Measurements from ENCODE around the gene ABCB1. TPM values are rescaled to one million over a fixed set of nuclear protein-coding genes. Genes with fewer than 3 reads are reported as not detected.
"Not testable (repeated sequence)": the region's sequence is repeated elsewhere in the genome, so short reads cannot be mapped to it uniquely, and the experiment has no call there.

Gene ABCB1
- polyA plus RNA-seq, 3 donors from 2014 or later, result 55.5 to 66.5 (median 56.0) TPM

DNA sequence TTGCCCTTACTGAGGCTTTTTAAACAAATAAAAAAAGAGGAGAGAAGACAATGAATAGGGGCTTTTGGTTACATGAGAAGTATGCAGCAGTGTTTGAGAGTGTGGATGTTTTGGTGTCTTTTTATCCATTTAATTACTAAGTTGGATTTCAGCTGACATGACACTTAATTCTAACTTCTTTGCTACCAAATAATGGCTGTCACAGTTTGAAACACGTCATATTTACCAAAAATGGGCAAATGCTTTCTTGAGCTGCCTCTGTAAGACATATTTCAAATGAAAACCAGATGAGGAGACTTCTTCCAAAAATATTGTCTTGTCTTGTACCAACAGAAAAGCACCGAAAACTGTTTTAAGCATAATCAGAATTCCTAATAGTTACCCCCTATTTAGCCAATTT is 129.2 kb downstream of the ABCB1 start:
- Mint-ChIP-seq H3K4me3 (no peak overlapping the region), H3K9me3 (peaks cover 0 to 4% (median 1%) of the 10 kb centered on the region in 6 donors), H3K4me1 (peaks cover 13 to 16% of the 10 kb centered on the region in 2 donors), H3K27me3 (ENCODE audit: low read depth in 3 of 3) (peaks cover 4 to 29% (median 6%) of the 10 kb centered on the region in 3 donors), H3K36me3 (no peaks in the 10 kb centered on the region), H3K27ac (no peak overlapping the region)
- DNase-seq, result no peak

DNA sequence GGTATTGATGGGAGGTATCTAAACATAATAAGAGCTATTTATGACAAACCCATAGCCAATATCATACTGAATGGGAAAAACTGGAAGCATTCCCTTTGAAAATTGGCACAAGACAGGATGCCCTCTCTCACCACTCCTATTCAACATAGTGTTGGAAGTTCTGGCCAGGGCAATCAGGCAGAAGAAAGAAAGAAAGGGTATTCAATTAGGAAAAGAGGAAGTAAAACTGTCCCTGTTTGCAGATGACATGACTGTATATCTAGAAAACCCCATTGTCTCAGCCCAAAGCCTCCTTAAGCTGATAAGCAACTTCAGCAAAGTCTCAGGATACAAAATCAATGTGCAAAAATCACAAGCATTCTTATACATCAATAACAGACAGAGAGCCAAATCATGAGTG is 131.5 kb downstream of the ABCB1 start:
- H3K27ac Mint-ChIP-seq, H3K9me3 Mint-ChIP-seq, H3K4me3 Mint-ChIP-seq, H3K4me1 Mint-ChIP-seq, H3K36me3 Mint-ChIP-seq, DNase-seq: not testable (repeated sequence)
- H3K27me3 Mint-ChIP-seq (ENCODE audit: low read depth in 3 of 3), result peaks cover 4 to 22% (median 4%) of the 10 kb centered on the region in 3 donors

DNA sequence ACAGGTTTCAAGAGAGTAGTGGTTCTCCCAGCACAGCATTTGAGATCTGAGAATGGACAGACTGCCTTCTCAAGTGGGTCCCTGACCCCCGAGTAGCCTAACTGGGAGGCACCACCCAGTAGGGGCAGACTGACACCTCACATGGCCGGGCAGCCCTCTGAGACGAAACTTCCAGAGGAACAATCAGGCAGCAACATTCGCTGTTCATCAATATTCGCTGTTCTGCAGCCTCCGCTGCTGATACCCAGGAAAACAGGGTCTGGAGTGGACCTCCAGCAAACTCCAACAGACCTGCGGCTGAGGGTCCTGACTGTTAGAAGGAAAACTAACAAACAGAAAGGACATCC is 135.2 kb downstream of the ABCB1 start:
- not testable (repeated sequence) for H3K36me3 Mint-ChIP-seq, H3K4me1 Mint-ChIP-seq, H3K9me3 Mint-ChIP-seq, H3K4me3 Mint-ChIP-seq, DNase-seq, H3K27ac Mint-ChIP-seq
- peaks cover 3 to 22% (median 4%) of the 10 kb centered on the region in 3 donors for H3K27me3 Mint-ChIP-seq (ENCODE audit: low read depth in 3 of 3)

DNA sequence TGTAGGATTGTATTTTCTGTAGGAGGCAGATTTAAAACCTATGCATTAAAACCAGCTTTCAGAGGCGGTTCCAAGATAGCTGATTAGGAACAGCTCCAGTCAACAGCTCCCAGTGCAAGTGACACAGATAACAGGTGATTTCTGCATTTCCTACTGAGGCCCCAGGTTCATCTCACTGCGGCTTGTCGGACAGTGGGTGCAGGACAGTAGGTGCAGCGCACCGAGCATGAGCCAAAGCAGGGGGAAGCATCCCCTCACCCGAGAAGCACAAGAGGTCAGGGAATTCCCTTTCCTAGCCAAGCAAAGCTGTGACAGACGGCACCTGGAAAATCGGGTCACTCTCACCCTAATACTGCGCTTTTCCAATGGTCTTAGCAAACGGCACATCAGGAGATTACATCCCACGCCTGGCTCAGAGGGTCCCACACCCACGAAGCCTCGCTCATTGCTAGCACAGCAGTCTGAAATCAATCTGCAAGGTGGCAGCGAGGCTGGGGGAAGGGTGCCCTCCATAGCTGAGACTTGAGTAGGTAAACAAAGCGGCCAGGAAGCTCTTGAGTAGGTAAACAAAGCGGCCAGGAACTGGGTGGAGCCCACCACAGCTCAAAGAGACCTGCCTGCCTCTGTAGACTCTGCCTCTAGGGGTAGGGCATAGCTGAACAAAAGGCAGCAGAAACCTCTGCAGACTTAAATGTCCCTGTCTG is 135.7 kb downstream of the ABCB1 start:
- not testable (repeated sequence) for H3K27ac Mint-ChIP-seq, H3K9me3 Mint-ChIP-seq, H3K4me1 Mint-ChIP-seq, H3K36me3 Mint-ChIP-seq, DNase-seq, H3K4me3 Mint-ChIP-seq
- H3K27me3 Mint-ChIP-seq (ENCODE audit: low read depth in 3 of 3), result peaks cover 3 to 22% (median 4%) of the 10 kb centered on the region in 3 donors

DNA sequence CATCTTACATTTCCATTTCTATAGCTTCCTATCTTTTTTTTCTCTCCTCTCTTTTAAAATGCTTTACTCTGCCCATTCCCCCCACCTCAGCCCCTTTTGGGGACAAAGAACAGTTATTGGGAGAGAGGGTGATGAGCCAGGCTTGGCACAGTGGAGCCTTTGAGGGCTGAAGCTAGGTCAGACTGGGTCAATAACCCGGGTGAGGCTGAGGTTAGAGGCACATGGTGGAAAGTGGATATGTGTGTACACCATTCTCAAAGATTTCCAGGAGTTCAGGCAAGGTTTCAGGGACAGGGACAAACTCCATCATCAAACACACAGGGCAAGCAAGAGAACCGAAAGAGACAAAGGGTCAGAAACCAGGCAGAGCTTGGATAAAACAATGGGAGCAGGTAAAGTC is 136.7 kb downstream of the ABCB1 start:
- no peak overlapping the region for H3K4me3 Mint-ChIP-seq
- no peak overlapping the region for H3K27ac Mint-ChIP-seq
- no peak for DNase-seq
- H3K9me3 Mint-ChIP-seq, result peaks cover 0 to 4% (median 0%) of the 10 kb centered on the region in 6 donors
- H3K36me3 Mint-ChIP-seq, result no peaks in the 10 kb centered on the region
- no peaks in the 10 kb centered on the region for H3K4me1 Mint-ChIP-seq
- peaks cover 3 to 18% (median 6%) of the 10 kb centered on the region in 3 donors for H3K27me3 Mint-ChIP-seq (ENCODE audit: low read depth in 3 of 3)

DNA sequence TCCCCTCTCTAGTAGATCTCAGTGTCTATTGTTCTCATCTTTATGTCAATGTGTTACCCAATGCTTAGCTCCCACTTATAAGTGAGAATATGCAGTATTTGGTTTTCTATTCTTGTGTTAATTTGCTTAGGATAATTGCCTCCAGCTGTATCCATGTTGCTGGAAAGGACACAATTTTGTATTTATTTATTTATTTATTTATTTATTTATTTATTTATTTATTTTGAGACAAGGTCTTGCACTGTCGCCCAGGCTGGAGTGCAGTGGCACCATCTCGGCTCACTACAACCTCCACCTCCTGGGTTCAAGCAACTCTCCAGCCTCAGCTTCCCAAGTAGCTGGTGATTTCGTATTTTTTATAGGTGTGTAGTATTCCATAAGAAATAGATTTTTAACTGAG is 140.2 kb downstream of the ABCB1 start:
- H3K9me3 Mint-ChIP-seq, H3K4me3 Mint-ChIP-seq, H3K36me3 Mint-ChIP-seq, H3K27ac Mint-ChIP-seq, H3K4me1 Mint-ChIP-seq, DNase-seq: not testable (repeated sequence)
- H3K27me3 Mint-ChIP-seq (ENCODE audit: low read depth in 3 of 3), result peaks cover 2 to 11% (median 3%) of the 10 kb centered on the region in 3 donors

DNA sequence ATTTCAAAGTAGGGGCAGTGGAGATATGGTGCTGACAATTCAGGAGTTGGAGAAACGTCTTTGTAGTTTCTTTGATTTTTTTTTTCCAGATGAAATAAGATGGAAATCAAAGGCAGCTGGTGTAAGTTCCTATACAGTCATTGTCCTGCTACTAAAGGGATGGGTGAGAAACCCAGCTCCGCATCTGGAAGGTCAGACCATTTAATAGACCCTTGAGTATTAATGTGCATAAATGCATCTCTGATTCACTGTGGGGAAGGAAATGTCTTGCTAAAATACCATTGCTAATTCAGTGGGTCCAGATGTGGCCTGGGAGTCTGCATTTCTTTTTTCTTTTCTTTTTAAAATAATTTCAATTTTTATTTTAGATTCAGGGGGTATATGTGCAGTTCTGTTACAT is 140.7 kb downstream of the ABCB1 start:
- DNase-seq, result no peak
- no peaks in the 10 kb centered on the region for H3K36me3 Mint-ChIP-seq
- no peak overlapping the region for H3K4me3 Mint-ChIP-seq
- H3K9me3 Mint-ChIP-seq, result peaks cover 0 to 2% (median 0%) of the 10 kb centered on the region in 6 donors
- no peak overlapping the region for H3K27ac Mint-ChIP-seq
- no peaks in the 10 kb centered on the region for H3K4me1 Mint-ChIP-seq
- H3K27me3 Mint-ChIP-seq (ENCODE audit: low read depth in 3 of 3), result peaks cover 2 to 11% (median 3%) of the 10 kb centered on the region in 3 donors

DNA sequence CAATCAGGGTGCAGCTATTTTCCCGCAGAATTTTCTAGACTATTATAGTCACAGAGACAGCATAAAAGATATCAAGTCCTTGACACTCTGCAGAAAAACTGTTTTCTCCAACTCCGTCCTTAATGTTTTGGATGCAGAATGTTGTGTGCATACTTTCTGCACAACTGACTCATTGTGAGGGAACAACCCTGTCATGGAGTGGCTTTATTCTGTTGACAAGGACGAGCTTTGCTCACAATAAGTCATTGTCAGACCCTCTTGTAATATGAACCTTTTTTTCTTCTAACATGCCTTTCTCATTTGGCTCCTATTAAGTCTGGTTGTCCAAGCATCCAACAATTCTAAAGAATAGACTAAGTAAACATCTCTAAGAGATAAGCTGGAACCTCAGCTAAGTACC is 142.5 kb downstream of the ABCB1 start:
- H3K27ac Mint-ChIP-seq, result no peak overlapping the region
- H3K27me3 Mint-ChIP-seq (ENCODE audit: low read depth in 3 of 3), result peaks cover 2 to 5% (median 3%) of the 10 kb centered on the region in 3 donors
- no peak overlapping the region for H3K4me3 Mint-ChIP-seq
- no peaks in the 10 kb centered on the region for H3K4me1 Mint-ChIP-seq
- no peak for DNase-seq
- no peaks in the 10 kb centered on the region for H3K36me3 Mint-ChIP-seq
- H3K9me3 Mint-ChIP-seq, result peaks cover 0 to 2% (median 0%) of the 10 kb centered on the region in 6 donors

DNA sequence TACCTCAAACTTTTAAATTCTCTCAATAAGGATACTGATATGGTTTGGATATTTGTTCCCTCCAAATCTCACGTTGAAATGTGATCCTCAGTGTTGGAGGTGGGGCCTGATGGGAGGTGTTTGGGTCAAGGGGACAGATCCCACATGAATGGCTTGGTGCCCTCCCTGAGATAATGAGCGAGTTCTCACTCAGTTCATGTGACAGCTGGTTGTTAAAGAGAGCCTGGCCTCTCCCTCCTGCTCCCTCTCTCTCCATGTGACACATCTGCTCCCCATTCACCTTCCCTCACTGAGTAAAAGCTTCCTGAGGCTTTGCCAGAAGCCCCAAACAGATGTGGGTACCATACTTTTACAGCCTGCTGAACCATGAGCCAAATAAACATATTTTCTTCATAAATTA is 144.4 kb downstream of the ABCB1 start:
- Mint-ChIP-seq H3K36me3 (no peaks in the 10 kb centered on the region), H3K27ac (no peak overlapping the region), H3K27me3 (ENCODE audit: low read depth in 3 of 3) (peaks cover 2 to 7% (median 6%) of the 10 kb centered on the region in 3 donors), H3K9me3 (peaks cover 0 to 2% (median 0%) of the 10 kb centered on the region in 6 donors), H3K4me1 (no peaks in the 10 kb centered on the region), H3K4me3 (no peak overlapping the region)
- DNase-seq, result no peak

Other genes with a start within 250 kb of the ABCB1 start
- gene ABCB4, start 125.2 kb downstream of the ABCB1 start, polyA plus RNA-seq, result under 1 TPM in 2 of 3 donors, not detected in 1; 0.17 to 0.53 TPM
- 1 to 10 TPM in 2 of 3 donors, not detected in 1; 1.0 to 1.1 TPM for gene RUNDC3B, start 27.5 kb upstream of the ABCB1 start, polyA plus RNA-seq